ENCODE measurements around the gene TOE1. TPM values are rescaled to one million over a fixed set of nuclear protein-coding genes. Genes with fewer than 3 reads are reported as not detected.
A peak's percentile ranks its signal among the peaks of the same experiment; 100 is the strongest.

The TOE1 gene
- total RNA-seq, 2 experiments from 2014 or later, result 25.7 to 28.1 TPM

- DNase-seq (no peak), ATAC-seq (no peak)
- POLR2A ChIA-PET, result interaction anchor here (0.8 to 10.0 kb wide), 2 partner anchors 12 to 15 kb away, joined by 3 to 238 read pairs; partner anchors contain the start of genes MUTYH and TOE1
- TF ChIP-seq CTCF (IDR thresholded peaks at IDR 0.05), result no peak
- Mint-ChIP-seq H3K4me3 (peak overlapping the region; percentile 27), H3K36me3 (ENCODE audit: low read depth) (peaks cover 39% of the 10 kb centered on the region), H3K9me3 (no peaks in the 10 kb centered on the region), H3K27me3 (no peaks in the 10 kb centered on the region), H3K4me1 (ENCODE audit: low read depth) (peaks cover 15% of the 10 kb centered on the region), H3K27ac (peak overlapping the region; percentile 17)
- intact Hi-C loops (cut with micrococcal nuclease), result no loop called here
- CTCF ChIA-PET, result interaction anchor here (0.6 to 1.2 kb wide), 4 partner anchors 10 to 316 kb away, joined by 3 to 4 read pairs (median 3); no protein-coding TSS in a partner anchor
Measured at GRCh38 chr1:45329445-45329844, 10.5 kb upstream of the TOE1 start.

- POLR2A ChIA-PET, result interaction anchor here (1.3 to 10.0 kb wide), 2 partner anchors 10 to 27 kb away, joined by 3 to 238 read pairs; partner anchors contain the start of genes MUTYH and TOE1
- no peak for TF ChIP-seq CTCF (IDR thresholded peaks at IDR 0.05)
Measured at GRCh38 chr1:45331436-45332345, 8.3 kb upstream of the TOE1 start.

GRCh38 chr1:45332346-45332720 lies 7.6 kb upstream of the TOE1 start:
- no peak for DNase-seq
- no peak overlapping the region for H3K4me3 Mint-ChIP-seq
- CTCF ChIA-PET, result interaction anchor here (0.9 to 1.1 kb wide), 3 partner anchors 161 to 318 kb away, joined by 3 to 4 read pairs (median 3); no protein-coding TSS in a partner anchor

More at GRCh38 chr1:45331436-45332345, 8.3 kb upstream of the TOE1 start:
- peaks cover 43% of the 10 kb centered on the region for H3K36me3 Mint-ChIP-seq (ENCODE audit: low read depth)
- no peak for DNase-seq
- no peak for ATAC-seq
- H3K4me1 Mint-ChIP-seq (ENCODE audit: low read depth), result peaks cover 27% of the 10 kb centered on the region
- H3K9me3 Mint-ChIP-seq, result no peaks in the 10 kb centered on the region
- no peaks in the 10 kb centered on the region for H3K27me3 Mint-ChIP-seq
- H3K27ac Mint-ChIP-seq, result no peak overlapping the region
- CTCF ChIA-PET, result interaction anchor here (0.9 to 1.1 kb wide), 3 partner anchors 161 to 317 kb away, joined by 3 to 4 read pairs (median 3); no protein-coding TSS in a partner anchor
- H3K4me3 Mint-ChIP-seq, result no peak overlapping the region
- intact Hi-C loops (cut with micrococcal nuclease), result no loop called here

DNA sequence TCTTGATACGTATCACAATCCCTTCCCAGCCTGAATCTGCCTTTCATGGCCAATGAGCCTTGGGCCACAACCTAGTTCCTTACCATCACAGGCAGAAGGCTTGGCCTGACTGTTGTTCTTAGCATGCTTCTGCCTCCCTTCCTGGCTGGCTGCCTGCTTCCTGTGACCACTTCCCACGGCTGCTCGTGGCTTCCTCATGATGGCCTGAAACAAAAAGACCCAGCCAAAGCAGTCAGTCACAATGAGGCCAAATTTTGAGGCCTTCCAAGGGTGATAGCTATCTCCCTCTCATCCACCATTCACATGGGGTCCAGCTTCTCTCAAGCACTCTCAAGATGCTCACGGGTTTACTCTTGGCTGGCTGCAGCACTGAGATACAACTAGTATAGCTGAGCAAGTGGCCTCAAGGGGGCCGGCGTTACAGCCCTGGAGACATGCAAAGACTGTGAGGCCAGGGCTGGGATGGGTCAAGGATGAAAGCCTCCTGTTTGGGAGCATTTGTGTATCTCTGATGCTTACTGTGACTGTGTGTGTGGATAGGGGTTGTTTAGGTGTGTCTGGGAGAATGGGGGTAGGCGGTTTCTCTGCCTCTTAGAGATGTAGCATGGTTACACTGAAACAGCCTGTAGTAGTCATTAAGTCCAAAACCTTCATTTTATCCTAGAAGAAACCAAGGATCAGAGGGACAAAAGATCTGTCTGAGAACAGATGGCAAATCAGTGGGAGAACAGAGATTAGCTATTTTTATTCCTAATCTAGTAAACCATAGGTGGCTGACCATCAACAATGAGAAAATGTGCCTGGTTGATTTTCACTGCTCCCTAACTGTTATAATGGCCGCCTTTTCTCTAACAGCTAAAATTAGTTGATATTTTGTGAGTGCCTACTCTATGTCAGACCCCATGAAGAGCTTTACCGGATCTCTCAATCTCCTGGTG lies 5.4 kb upstream of the TOE1 start:
- Mint-ChIP-seq H3K4me3 (no peak overlapping the region), H3K27ac (peak overlapping the region; percentile 74), H3K4me1 (ENCODE audit: low read depth) (peaks cover 34% of the 10 kb centered on the region), H3K27me3 (no peaks in the 10 kb centered on the region), H3K36me3 (ENCODE audit: low read depth) (peaks cover 40% of the 10 kb centered on the region), H3K9me3 (peaks cover 3% of the 10 kb centered on the region)
- ATAC-seq (no peak), DNase-seq (no peak)
- ChIA-PET POLR2A (interaction anchor here (1.1 to 16.0 kb wide), 3 partner anchors 7 to 14 kb away, joined by 3 to 238 read pairs (median 7); partner anchors contain the start of gene HPDL), CTCF (interaction anchor here (0.8 to 1.6 kb wide), 4 partner anchors 28 to 236 kb away, joined by 3 to 5 read pairs (median 4); no protein-coding TSS in a partner anchor)
- intact Hi-C loops (cut with micrococcal nuclease), result loop anchor here (5.0 kb wide), 1 partner anchor 32 kb away; no protein-coding TSS in a partner anchor
- TF ChIP-seq CTCF (IDR thresholded peaks at IDR 0.05), result no peak

More at GRCh38 chr1:45332346-45332720, 7.6 kb upstream of the TOE1 start:
- no peak overlapping the region for H3K27ac Mint-ChIP-seq
- H3K9me3 Mint-ChIP-seq, result no peaks in the 10 kb centered on the region
- ATAC-seq, result no peak
- H3K36me3 Mint-ChIP-seq (ENCODE audit: low read depth), result peaks cover 41% of the 10 kb centered on the region
- no peak for TF ChIP-seq CTCF (IDR thresholded peaks at IDR 0.05)
- H3K4me1 Mint-ChIP-seq (ENCODE audit: low read depth), result peaks cover 30% of the 10 kb centered on the region
- POLR2A ChIA-PET, result interaction anchor here (1.3 to 10.0 kb wide), 2 partner anchors 10 to 27 kb away, joined by 3 to 238 read pairs; partner anchors contain the start of genes MUTYH and TOE1
- H3K27me3 Mint-ChIP-seq, result no peaks in the 10 kb centered on the region
- intact Hi-C loops (cut with micrococcal nuclease), result no loop called here
